Measurements from ENCODE around the gene SEPTIN10.
"Not testable (repeated sequence)": the region's sequence is repeated elsewhere in the genome, so short reads cannot be mapped to it uniquely, and the experiment has no call there.

SEPTIN10 gene

GRCh38 chr2:109601783-109602182 lies 12.0 kb downstream of the SEPTIN10 start:
- no peak for DNase-seq

GRCh38 chr2:109597283-109597682 lies 16.5 kb downstream of the SEPTIN10 start:
- DNase-seq, result no peak

GRCh38 chr2:109595644-109596043 lies 18.1 kb downstream of the SEPTIN10 start:
- DNase-seq, result no peak

GRCh38 chr2:109594246-109594885 lies 19.4 kb downstream of the SEPTIN10 start:
- DNase-seq, result no peak

GRCh38 chr2:109592905-109593304 lies 20.9 kb downstream of the SEPTIN10 start:
- no peak for DNase-seq

GRCh38 chr2:109591206-109591605 lies 22.6 kb downstream of the SEPTIN10 start:
- DNase-seq, result no peak

- no peak for DNase-seq
These were observed 27.1 kb downstream of the SEPTIN10 start for GRCh38 chr2:109586687-109587086.

GRCh38 chr2:109582928-109583895 lies 30.6 kb downstream of the SEPTIN10 start:
- peak; percentile 18 for DNase-seq

GRCh38 chr2:109577630-109578029 lies 36.1 kb downstream of the SEPTIN10 start:
- DNase-seq, result not testable (repeated sequence)

GRCh38 chr2:109575373-109575772 lies 38.4 kb downstream of the SEPTIN10 start:
- DNase-seq, result no peak

- no peak for DNase-seq
These were observed 49.7 kb downstream of the SEPTIN10 start for GRCh38 chr2:109563980-109564550.

- no peak for DNase-seq
These were observed 50.5 kb downstream of the SEPTIN10 start for GRCh38 chr2:109563288-109563687.

GRCh38 chr2:109562421-109562820 lies 51.3 kb downstream of the SEPTIN10 start:
- DNase-seq, result no peak

- DNase-seq, result no peak
These were observed 53.5 kb downstream of the SEPTIN10 start for GRCh38 chr2:109560265-109560664.

GRCh38 chr2:109558076-109558882 lies 55.5 kb downstream of the SEPTIN10 start:
- peak; percentile 23 for DNase-seq

GRCh38 chr2:109557309-109557708 lies 56.5 kb downstream of the SEPTIN10 start:
- DNase-seq, result no peak

GRCh38 chr2:109555346-109555900 lies 58.3 kb downstream of the SEPTIN10 start:
- DNase-seq, result no peak

- DNase-seq, result no peak
These were observed 59.0 kb downstream of the SEPTIN10 start for GRCh38 chr2:109554758-109555157.

GRCh38 chr2:109549016-109549590 lies 64.7 kb downstream of the SEPTIN10 start:
- peak; percentile 14 for DNase-seq

- no peak for DNase-seq
These were observed 66.5 kb downstream of the SEPTIN10 start for GRCh38 chr2:109547280-109547679.

- peak; percentile 53 for DNase-seq
These were observed 67.7 kb downstream of the SEPTIN10 start for GRCh38 chr2:109545828-109546713.
